Activated CD8-positive, alpha-beta T cell treated with anti-CD3 and anti-CD28 coated beads for 36 hours (primary cell): ENCODE data around the gene CTTN. TPM values are rescaled to one million over a fixed set of nuclear protein-coding genes. Genes with fewer than 3 reads are reported as not detected.
A peak's percentile ranks its signal among the peaks of the same experiment; 100 is the strongest.

Experiments
- ATAC-seq: fragments of 200-7000 bp; cut with Tn5 transposase; one replicate; pipeline ENCODE4 v1.10.0; 2021; ENCODE audit warnings: mild to moderate bottlenecking, moderate library complexity
- CTCF ChIA-PET: fragments of 350-600 bp; sonication (Branson Sonifier 250); formaldehyde crosslinking; loops from one replicate; lab custom pipeline; 2021; ENCODE audit warnings: antibody characterized with exemption; lab: Charles Lee
- POLR2A ChIA-PET: fragments of 350-600 bp; sonication (Branson Sonifier 250); formaldehyde crosslinking; loops from one replicate; lab custom pipeline; 2021; ENCODE audit warnings: antibody characterized with exemption; lab: Charles Lee
- DNase-seq: peaks from one replicate; pipeline ENCODE4 v3.0.0-alpha.2; 2020
- H3K27ac Mint-ChIP-seq: one replicate; pipeline ENCODE4 v1.8.0; 2021; ENCODE audit warnings: mild to moderate bottlenecking, mixed read lengths
- H3K27me3 Mint-ChIP-seq: one replicate; pipeline ENCODE4 v1.8.0; 2021; ENCODE audit warnings: mixed read lengths
- H3K36me3 Mint-ChIP-seq: one replicate; pipeline ENCODE4 v1.8.0; 2021; ENCODE audit warnings: low read depth, mixed read lengths
- H3K4me1 Mint-ChIP-seq: one replicate; pipeline ENCODE4 v1.8.0; 2021; ENCODE audit warnings: low read depth, mixed read lengths
- H3K4me3 Mint-ChIP-seq: one replicate; pipeline ENCODE4 v1.8.0; 2021; ENCODE audit warnings: mild to moderate bottlenecking, moderate library complexity, mixed read lengths
- H3K9me3 Mint-ChIP-seq: one replicate; pipeline ENCODE4 v1.8.0; 2021; ENCODE audit warnings: mixed read lengths
- intact Hi-C: fragments of 100-400 bp; cut with micrococcal nuclease; formaldehyde crosslinking; loops from one replicate; pipeline ENCODE4 v1.10.0; 2022
- total RNA-seq, 2 experiments: library from RNA; stranded (reverse); gene quantifications; one replicate each; pipeline ENCODE4 v1.2.3, GENCODE V29; 2021
- TF ChIP-seq, protein P1 (sequence below): fragments of 200-600 bp; IDR thresholded peaks from one replicate; pipeline ENCODE4 v1.8.0; 2022; ENCODE audit warnings: antibody characterized with exemption, mild to moderate bottlenecking

Gene CTTN
- total RNA-seq, 2 experiments from 2014 or later, result 8.6 to 9.9 TPM

DNA sequence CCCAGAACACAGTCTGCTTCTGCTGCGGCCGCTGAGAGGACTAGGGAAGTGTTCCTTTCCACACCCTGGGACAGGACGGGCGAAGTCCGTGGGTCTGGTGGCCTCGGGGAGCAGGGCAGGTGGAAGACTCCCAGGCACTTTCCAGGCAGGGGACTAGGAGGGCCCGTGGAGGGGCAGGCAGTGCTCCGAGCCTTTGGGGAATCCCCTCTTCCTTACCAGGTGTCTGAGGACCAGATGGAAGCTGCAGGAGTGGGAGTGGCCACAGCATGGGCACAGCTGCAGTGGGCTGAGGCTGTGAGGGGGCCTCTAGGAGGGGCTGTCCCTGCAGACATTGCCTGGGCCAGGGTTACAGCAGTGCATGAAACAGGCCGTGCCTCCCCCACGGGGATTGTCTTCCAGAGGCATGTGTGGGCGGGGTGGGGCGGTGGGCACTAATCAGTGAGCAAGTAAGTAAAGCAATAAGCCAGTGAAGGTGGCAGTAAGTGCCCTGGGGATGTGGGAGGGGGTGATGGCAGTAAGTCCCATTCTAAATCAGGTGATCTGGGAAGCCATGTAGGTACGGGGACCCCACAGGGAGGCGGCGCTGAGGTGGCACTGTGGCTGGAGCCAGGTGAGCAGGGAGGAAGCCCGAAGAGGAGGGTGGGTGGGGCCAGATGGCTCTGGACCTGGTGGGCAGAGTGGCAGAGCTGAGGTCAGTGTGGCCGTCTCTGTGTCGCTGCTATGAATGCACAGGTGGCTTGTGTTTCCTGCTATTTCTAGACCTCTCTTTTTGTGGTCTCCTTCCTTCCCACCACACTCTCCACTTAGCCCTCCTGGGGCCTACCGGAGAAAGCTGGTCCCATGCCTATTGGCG, 66.4 kb downstream of the CTTN start:
- POLR2A ChIA-PET, result no interaction called here
- Mint-ChIP-seq H3K4me1 (no peaks in the 10 kb centered on the region), H3K4me3 (no peak overlapping the region), H3K36me3 (no peaks in the 10 kb centered on the region), H3K27me3 (peaks cover 8% of the 10 kb centered on the region), H3K27ac (no peak overlapping the region), H3K9me3 (no peaks in the 10 kb centered on the region)
- TF ChIP-seq, protein P1, sequence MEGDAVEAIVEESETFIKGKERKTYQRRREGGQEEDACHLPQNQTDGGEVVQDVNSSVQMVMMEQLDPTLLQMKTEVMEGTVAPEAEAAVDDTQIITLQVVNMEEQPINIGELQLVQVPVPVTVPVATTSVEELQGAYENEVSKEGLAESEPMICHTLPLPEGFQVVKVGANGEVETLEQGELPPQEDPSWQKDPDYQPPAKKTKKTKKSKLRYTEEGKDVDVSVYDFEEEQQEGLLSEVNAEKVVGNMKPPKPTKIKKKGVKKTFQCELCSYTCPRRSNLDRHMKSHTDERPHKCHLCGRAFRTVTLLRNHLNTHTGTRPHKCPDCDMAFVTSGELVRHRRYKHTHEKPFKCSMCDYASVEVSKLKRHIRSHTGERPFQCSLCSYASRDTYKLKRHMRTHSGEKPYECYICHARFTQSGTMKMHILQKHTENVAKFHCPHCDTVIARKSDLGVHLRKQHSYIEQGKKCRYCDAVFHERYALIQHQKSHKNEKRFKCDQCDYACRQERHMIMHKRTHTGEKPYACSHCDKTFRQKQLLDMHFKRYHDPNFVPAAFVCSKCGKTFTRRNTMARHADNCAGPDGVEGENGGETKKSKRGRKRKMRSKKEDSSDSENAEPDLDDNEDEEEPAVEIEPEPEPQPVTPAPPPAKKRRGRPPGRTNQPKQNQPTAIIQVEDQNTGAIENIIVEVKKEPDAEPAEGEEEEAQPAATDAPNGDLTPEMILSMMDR, result no peak
- ATAC-seq, result no peak
- no peak for DNase-seq
- intact Hi-C loops, result no loop called here
- CTCF ChIA-PET, result no interaction called here

DNA sequence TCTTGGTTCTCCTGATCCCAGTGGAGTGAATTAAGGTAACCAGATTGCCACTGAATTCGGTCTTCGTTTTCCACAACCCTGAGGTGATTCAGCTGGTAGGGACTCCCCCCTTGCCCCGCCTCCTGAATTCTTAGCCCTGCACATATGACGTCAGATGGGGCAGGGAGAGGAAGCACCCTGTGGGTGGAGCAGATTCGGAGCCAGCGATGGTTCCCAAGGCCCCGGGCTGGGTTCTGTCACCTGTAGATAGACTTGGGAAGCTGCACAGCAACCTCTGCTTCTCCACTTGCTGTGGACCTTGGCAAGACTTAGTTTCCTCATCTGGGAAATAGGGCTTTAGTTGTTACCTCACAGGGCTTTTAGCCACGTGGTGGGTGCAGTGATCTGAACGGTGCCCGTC, 67.8 kb downstream of the CTTN start:
- ChIA-PET CTCF (interaction anchor here (3.1 kb wide), 1 partner anchor 290 kb away, joined by 13 read pairs; no protein-coding TSS in a partner anchor), POLR2A (no interaction called here)
- Mint-ChIP-seq H3K4me1 (no peaks in the 10 kb centered on the region), H3K9me3 (no peaks in the 10 kb centered on the region), H3K27ac (no peak overlapping the region), H3K36me3 (no peaks in the 10 kb centered on the region), H3K27me3 (peaks cover 8% of the 10 kb centered on the region), H3K4me3 (no peak overlapping the region)
- DNase-seq (no peak), ATAC-seq (peak; percentile 37)
- TF ChIP-seq, protein P1, result no peak
- intact Hi-C loops, result loop anchor here (2.0 kb wide), 1 partner anchor 289 kb away; no protein-coding TSS in a partner anchor

DNA sequence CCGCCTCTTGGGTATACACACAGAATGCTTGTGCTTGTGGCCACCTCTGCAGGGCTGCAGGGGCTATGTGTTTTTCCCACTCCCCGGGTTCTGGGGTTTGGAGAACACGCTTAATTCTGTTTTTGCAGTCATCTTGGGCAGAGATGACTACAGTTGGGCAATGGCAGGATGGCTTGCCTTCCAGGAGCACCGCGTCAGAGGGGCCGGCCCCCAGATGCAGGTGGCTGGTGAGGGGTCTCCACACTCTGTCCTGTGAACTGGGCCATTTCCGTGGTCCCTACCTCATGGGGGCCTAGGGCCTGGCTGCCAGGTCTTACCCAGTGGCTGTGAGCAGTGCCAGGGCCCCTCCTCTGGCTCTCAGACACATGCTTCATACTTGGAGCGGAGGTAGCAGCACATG, 68.3 kb downstream of the CTTN start:
- Mint-ChIP-seq H3K27me3 (peaks cover 8% of the 10 kb centered on the region), H3K4me3 (no peak overlapping the region), H3K36me3 (no peaks in the 10 kb centered on the region), H3K27ac (no peak overlapping the region), H3K9me3 (no peaks in the 10 kb centered on the region), H3K4me1 (no peaks in the 10 kb centered on the region)
- ChIA-PET CTCF (interaction anchor here (3.1 kb wide), 1 partner anchor 290 kb away, joined by 13 read pairs; no protein-coding TSS in a partner anchor), POLR2A (no interaction called here)
- intact Hi-C loops, result loop anchor here (2.0 kb wide), 1 partner anchor 288 kb away; no protein-coding TSS in a partner anchor
- DNase-seq (no peak), ATAC-seq (no peak)
- TF ChIP-seq, protein P1, result no peak

GRCh38 chr11:70467201-70468085, 69.1 kb downstream of the CTTN start:
- peaks cover 8% of the 10 kb centered on the region for H3K27me3 Mint-ChIP-seq
- intact Hi-C loops, result loop anchor here (2.0 kb wide), 1 partner anchor 287 kb away; no protein-coding TSS in a partner anchor
- H3K27ac Mint-ChIP-seq, result no peak overlapping the region
- CTCF ChIA-PET, result interaction anchor here (0.7 to 3.1 kb wide), 5 partner anchors 9 to 289 kb away, joined by 3 to 13 read pairs (median 5); no protein-coding TSS in a partner anchor
- POLR2A ChIA-PET, result no interaction called here
- H3K4me1 Mint-ChIP-seq, result no peaks in the 10 kb centered on the region
- no peaks in the 10 kb centered on the region for H3K9me3 Mint-ChIP-seq
- no peak overlapping the region for H3K4me3 Mint-ChIP-seq
- H3K36me3 Mint-ChIP-seq, result no peaks in the 10 kb centered on the region
- ATAC-seq (peak; percentile 67), DNase-seq (peak; percentile 78)
- TF ChIP-seq, protein P1, result peak; percentile 87
